HL-60/S4 (cell line): Measurements from ENCODE around the gene MAP7D1.
"Not testable (repeated sequence)": the region's sequence is repeated elsewhere in the genome, so short reads cannot be mapped to it uniquely, and the experiment has no call there.

Experiments used
- in situ Hi-C: fragments of 300-500 bp; cut with MboI; formaldehyde crosslinking; loops from 2 replicates; pipeline ENCODE4 v1.14.3; 2022; ENCODE audit warnings: low sequenced_read_pairs

MAP7D1 gene

DNA sequence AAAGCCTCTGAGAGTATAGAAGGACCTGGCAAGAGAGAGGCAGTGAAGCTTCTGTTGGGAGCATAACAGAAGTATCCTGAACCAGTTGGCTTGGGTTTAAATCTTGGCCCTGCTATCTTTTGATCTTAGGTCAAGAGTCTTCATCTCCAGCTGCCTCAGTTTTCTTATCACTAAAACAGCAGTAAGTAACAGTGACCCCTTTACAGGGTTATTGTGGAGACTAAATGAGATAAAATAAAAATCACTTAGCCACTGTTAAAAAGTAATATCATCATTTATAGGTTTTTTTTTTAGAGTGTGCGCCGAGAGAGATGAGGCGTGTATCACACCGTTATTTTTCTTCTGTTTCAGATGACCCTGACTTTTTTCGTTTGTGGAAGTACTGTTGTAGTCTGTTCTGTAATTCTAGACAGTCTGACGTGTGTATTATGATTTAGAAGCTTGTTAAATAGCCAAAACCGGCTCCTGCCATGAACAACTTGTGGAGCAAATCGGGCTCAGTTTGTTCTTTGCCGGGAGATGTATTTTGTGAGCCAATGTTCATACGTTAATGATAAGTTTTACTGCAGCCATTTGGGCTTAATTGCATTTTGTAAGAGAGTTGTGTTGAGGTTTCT is 69.4 kb downstream of the MAP7D1 start:
- in situ Hi-C loops = no loop called here

DNA sequence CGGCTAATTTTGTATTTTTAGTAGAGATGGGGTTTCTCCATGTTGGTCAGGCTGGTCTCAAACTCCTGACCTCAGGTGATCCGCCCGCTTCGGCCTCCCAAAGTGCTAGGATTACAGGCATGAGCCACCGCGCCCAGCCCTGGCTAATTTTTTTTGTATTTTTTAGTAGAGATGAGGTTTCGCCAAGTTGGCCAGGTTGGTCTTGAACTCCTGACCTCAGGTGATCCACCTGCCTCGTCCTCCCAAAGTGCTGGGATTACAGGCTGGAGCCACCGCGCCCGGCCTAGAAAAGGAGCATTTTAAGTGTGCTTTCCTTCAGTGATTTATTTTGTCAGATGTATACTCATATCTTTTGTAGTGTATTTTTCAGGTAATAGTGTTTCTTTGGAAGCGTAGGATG is 74.3 kb downstream of the MAP7D1 start:
- in situ Hi-C loops = not testable (repeated sequence)
